Panc1 (cell line): Measurements from ENCODE around the gene PLD2.
"Not testable (repeated sequence)": the region's sequence is repeated elsewhere in the genome, so short reads cannot be mapped to it uniquely, and the experiment has no call there.

Source experiments
- POLR2AphosphoS5 ChIP-seq: IDR thresholded peaks from 2 replicates; pipeline ENCODE4 v1.6.1; 2012; ENCODE audit warnings: mild to moderate bottlenecking, low read depth, low read length, moderate library complexity
- TF ChIP-seq, protein P1 (sequence below): fragments of 450-650 bp; IDR thresholded peaks from 2 replicates; pipeline ENCODE4 v1.5.1; 2017; ENCODE audit warnings: mild to moderate bottlenecking

DNA sequence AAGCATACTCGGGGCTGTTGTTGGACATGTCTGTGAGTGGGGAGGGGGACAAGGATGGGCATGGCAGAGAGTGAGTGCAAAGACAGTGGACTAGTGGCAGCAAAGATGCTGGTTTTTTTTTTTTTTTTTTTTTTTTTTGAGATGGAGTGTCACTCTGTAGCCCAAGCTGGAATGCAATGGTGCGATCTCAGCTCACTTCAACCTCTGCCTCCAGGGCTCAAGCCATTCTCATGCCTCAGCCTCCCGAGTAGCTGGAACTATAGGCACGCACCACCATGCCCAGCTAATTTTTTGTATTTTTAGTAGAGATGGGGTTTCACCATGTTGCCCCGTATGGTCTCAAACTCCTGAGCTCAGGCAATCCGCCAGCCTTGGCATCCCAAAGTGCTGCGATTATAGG, 50.4 kb downstream of the PLD2 start:
- TF ChIP-seq, protein P1, sequence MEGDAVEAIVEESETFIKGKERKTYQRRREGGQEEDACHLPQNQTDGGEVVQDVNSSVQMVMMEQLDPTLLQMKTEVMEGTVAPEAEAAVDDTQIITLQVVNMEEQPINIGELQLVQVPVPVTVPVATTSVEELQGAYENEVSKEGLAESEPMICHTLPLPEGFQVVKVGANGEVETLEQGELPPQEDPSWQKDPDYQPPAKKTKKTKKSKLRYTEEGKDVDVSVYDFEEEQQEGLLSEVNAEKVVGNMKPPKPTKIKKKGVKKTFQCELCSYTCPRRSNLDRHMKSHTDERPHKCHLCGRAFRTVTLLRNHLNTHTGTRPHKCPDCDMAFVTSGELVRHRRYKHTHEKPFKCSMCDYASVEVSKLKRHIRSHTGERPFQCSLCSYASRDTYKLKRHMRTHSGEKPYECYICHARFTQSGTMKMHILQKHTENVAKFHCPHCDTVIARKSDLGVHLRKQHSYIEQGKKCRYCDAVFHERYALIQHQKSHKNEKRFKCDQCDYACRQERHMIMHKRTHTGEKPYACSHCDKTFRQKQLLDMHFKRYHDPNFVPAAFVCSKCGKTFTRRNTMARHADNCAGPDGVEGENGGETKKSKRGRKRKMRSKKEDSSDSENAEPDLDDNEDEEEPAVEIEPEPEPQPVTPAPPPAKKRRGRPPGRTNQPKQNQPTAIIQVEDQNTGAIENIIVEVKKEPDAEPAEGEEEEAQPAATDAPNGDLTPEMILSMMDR = not testable (repeated sequence)
- not testable (repeated sequence) for TF ChIP-seq POLR2AphosphoS5
